KMS-11 (cell line): ENCODE data around the gene BZW1.

Source experiments
- H2AFZ ChIP-seq: fragments of 200-600 bp; sonication (generic); 2 replicates; pipeline ENCODE4 v1.6.1; 2016; ENCODE audit warnings: antibody characterized with exemption, mixed run types, low read depth
- H3K27ac ChIP-seq: fragments of 200-600 bp; sonication (generic); 2 replicates; pipeline ENCODE4 v1.6.1; 2016; ENCODE audit warnings: mild to moderate bottlenecking, mixed run types
- H3K27me3 ChIP-seq: fragments of 200-600 bp; sonication (generic); 2 replicates; pipeline ENCODE4 v1.6.1; 2017; ENCODE audit warnings: mild to moderate bottlenecking, low read depth, mixed run types, moderate library complexity; ENCODE audit not compliant: insufficient read depth
- H3K36me3 ChIP-seq: fragments of 200-600 bp; sonication (generic); 2 replicates; pipeline ENCODE4 v1.6.1; 2017; ENCODE audit warnings: mild to moderate bottlenecking, mixed run types; ENCODE audit not compliant: insufficient read depth
- H3K4me1 ChIP-seq: fragments of 200-600 bp; sonication (generic); 2 replicates; pipeline ENCODE4 v1.6.1; 2016; ENCODE audit warnings: mild to moderate bottlenecking, low read depth, mixed run types; ENCODE audit not compliant: poor library complexity, severe bottlenecking
- H3K4me2 ChIP-seq: fragments of 200-600 bp; sonication (generic); 2 replicates; pipeline ENCODE4 v1.7.0; 2016; ENCODE audit warnings: mild to moderate bottlenecking, mixed run types
- H3K4me3 ChIP-seq: fragments of 200-600 bp; sonication (generic); IDR thresholded peaks from 2 replicates; pipeline ENCODE4 v1.6.1; 2017; ENCODE audit warnings: low read depth, low read length, mixed read lengths; ENCODE audit not compliant: insufficient read depth
- H3K79me2 ChIP-seq: fragments of 200-600 bp; sonication (generic); 2 replicates; pipeline ENCODE4 v1.6.1; 2016; ENCODE audit warnings: low read depth, mixed run types; ENCODE audit not compliant: insufficient read depth
- H3K9ac ChIP-seq: fragments of 200-600 bp; sonication (generic); 2 replicates; pipeline ENCODE4 v1.6.1; 2016; ENCODE audit warnings: mild to moderate bottlenecking, mixed run types
- H4K20me1 ChIP-seq: fragments of 200-600 bp; sonication (generic); 2 replicates; pipeline ENCODE4 v1.6.1; 2016; ENCODE audit warnings: mild to moderate bottlenecking, mixed run types; ENCODE audit not compliant: insufficient read depth
- TF ChIP-seq, protein P1 (sequence below): fragments of 200-600 bp; sonication (generic); conservative IDR thresholded peaks from 2 replicates; pipeline ENCODE4 v1.6.1; 2017; ENCODE audit warnings: low read depth, mild to moderate bottlenecking, antibody characterized with exemption, low read length, moderate library complexity, mixed read lengths

Gene BZW1

DNA sequence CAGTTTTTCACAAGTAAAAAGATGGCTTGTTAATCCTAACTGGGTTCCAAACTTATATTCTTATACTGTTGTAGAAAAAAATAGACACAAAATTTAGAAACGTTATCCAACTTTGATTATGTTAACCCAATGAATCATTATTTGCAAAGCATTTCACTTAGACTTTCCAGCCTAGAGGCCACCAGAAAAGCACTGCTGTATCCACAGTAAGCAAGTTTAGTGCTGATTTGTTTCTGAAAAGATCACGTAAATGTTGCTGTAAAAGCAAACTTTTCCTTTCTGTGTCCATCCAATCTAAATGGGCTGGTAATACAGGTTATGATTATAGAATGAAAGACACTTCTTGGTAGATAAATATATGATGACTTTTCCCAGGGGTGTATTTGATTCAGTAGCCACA lies 17.6 kb upstream of the BZW1 start:
- no peak overlapping the region for H3K4me2 ChIP-seq
- H2AFZ ChIP-seq, result no peak overlapping the region
- H3K79me2 ChIP-seq, result no peaks in the 10 kb centered on the region
- H3K9ac ChIP-seq, result no peak overlapping the region
- H3K27ac ChIP-seq, result no peak overlapping the region
- H4K20me1 ChIP-seq, result no peaks in the 10 kb centered on the region
- H3K4me3 ChIP-seq, result no peak overlapping the region
- H3K4me1 ChIP-seq, result no peaks in the 10 kb centered on the region
- no peaks in the 10 kb centered on the region for H3K36me3 ChIP-seq
- no peaks in the 10 kb centered on the region for H3K27me3 ChIP-seq
- TF ChIP-seq, protein P1, sequence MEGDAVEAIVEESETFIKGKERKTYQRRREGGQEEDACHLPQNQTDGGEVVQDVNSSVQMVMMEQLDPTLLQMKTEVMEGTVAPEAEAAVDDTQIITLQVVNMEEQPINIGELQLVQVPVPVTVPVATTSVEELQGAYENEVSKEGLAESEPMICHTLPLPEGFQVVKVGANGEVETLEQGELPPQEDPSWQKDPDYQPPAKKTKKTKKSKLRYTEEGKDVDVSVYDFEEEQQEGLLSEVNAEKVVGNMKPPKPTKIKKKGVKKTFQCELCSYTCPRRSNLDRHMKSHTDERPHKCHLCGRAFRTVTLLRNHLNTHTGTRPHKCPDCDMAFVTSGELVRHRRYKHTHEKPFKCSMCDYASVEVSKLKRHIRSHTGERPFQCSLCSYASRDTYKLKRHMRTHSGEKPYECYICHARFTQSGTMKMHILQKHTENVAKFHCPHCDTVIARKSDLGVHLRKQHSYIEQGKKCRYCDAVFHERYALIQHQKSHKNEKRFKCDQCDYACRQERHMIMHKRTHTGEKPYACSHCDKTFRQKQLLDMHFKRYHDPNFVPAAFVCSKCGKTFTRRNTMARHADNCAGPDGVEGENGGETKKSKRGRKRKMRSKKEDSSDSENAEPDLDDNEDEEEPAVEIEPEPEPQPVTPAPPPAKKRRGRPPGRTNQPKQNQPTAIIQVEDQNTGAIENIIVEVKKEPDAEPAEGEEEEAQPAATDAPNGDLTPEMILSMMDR, result no peak

GRCh38 chr2:200795028-200795440 lies 16.7 kb upstream of the BZW1 start:
- H3K27ac ChIP-seq, result no peak overlapping the region
- H3K36me3 ChIP-seq, result no peaks in the 10 kb centered on the region
- H3K27me3 ChIP-seq, result no peaks in the 10 kb centered on the region
- TF ChIP-seq, protein P1, result no peak
- H3K9ac ChIP-seq, result no peak overlapping the region
- H4K20me1 ChIP-seq, result no peaks in the 10 kb centered on the region
- no peak overlapping the region for H3K4me2 ChIP-seq
- no peaks in the 10 kb centered on the region for H3K79me2 ChIP-seq
- H2AFZ ChIP-seq, result no peak overlapping the region
- no peak overlapping the region for H3K4me3 ChIP-seq
- no peaks in the 10 kb centered on the region for H3K4me1 ChIP-seq

DNA sequence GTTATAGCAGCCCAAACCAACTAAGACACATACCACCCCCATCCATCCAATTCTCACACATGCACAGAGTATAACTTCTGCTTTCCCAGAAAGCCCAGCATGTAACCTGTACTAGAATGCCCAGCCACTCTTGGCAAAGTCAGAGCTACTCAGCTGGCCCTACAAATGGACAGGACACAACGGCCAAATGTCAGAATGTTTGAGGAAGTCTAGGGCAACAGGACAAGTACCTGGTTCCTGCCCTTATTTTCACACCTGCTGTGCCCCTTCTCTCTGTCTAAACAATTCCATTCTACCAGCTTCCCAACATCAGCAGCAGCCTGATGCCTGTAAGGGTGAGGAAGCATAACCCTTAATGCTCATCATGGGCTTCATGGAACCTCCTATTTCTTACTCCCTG lies 15.1 kb upstream of the BZW1 start:
- H3K79me2 ChIP-seq, result no peaks in the 10 kb centered on the region
- H3K9ac ChIP-seq, result no peak overlapping the region
- H3K27me3 ChIP-seq, result no peaks in the 10 kb centered on the region
- H3K27ac ChIP-seq, result no peak overlapping the region
- no peak overlapping the region for H2AFZ ChIP-seq
- H4K20me1 ChIP-seq, result no peaks in the 10 kb centered on the region
- H3K4me2 ChIP-seq, result no peak overlapping the region
- no peaks in the 10 kb centered on the region for H3K4me1 ChIP-seq
- no peak overlapping the region for H3K4me3 ChIP-seq
- no peaks in the 10 kb centered on the region for H3K36me3 ChIP-seq
- TF ChIP-seq, protein P1, result no peak

DNA sequence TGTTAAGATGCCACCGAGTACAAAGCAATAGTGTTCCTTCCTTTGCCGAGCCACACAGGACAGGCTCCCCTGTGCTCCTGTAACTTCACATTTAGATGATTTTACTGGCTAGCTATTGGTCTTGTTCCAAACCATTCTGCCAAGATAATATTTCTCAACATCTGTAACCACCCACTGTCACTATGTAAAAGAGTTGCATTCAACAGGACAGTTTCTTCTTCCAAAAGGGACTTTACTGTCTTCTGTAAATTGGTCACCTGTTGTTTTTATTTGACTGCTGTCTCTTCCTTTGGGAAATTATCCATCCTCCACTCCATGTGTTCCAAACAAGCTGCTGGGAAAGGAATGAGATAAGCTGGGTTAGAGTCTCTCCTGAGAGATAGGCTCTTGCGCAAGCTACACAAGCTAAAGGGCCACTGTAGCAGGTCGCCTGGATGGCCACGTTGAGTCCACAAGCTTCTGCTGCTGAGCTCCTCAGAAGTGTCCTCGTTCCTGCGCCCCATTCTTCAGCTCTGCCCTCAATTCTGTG lies 14.4 kb upstream of the BZW1 start:
- no peaks in the 10 kb centered on the region for H3K36me3 ChIP-seq
- H3K27ac ChIP-seq, result no peak overlapping the region
- H3K27me3 ChIP-seq, result no peaks in the 10 kb centered on the region
- H3K4me2 ChIP-seq, result no peak overlapping the region
- H2AFZ ChIP-seq, result no peak overlapping the region
- no peaks in the 10 kb centered on the region for H3K4me1 ChIP-seq
- no peaks in the 10 kb centered on the region for H4K20me1 ChIP-seq
- H3K4me3 ChIP-seq, result no peak overlapping the region
- no peaks in the 10 kb centered on the region for H3K79me2 ChIP-seq
- no peak overlapping the region for H3K9ac ChIP-seq
- TF ChIP-seq, protein P1, result no peak
